Activated T-helper 9 cell treated with anti-CD3 and anti-CD28 coated beads, Interleukin-2, amount 50 U/mL, for 16 hours (primary cell): ENCODE data around the gene IFT122.

Experiments
- DNase-seq: peaks from one replicate; pipeline ENCODE4 v3.0.0-alpha.2; 2020; ENCODE audit warnings: low read depth

IFT122 gene

DNA sequence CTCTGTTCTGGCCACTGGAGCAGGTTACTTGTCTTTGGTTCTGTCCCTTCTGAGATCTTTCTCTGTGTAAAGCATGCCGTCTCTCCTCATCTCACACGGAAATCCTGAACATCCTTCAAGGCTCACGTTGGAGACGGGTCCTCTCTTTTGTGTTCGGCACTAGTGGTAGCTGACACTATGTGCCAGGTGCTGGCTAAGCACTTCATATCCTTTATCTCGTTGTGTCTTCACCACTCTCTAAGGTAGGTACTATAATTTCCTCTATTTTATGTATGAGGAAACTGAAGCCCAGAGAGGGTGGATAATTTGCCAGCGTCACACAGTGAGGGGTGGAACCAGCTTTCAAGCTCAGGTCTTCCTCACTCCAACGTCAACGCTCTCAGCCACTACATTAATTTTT lies 1.2 kb downstream of the IFT122 start:
- DNase-seq: no peak

DNA sequence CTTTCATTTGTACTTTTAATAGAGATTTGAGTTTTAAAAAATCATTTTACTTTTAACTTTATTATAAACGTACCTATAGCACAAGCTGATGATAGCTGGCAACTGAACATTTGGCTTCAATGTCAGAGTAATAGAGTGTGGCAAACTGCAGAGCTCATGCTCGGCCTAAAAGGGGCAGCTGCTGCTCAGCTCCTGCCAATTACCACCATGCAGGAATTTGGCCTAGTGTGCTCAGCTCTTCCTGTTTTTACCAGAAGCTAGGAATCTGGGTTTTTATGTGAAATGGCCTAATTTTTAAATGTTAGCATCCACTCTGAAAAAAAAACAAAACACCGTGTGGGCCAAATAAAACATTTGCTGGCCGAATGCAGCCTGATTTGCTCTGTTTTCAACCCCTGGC lies 1.8 kb downstream of the IFT122 start:
- no peak for DNase-seq

DNA sequence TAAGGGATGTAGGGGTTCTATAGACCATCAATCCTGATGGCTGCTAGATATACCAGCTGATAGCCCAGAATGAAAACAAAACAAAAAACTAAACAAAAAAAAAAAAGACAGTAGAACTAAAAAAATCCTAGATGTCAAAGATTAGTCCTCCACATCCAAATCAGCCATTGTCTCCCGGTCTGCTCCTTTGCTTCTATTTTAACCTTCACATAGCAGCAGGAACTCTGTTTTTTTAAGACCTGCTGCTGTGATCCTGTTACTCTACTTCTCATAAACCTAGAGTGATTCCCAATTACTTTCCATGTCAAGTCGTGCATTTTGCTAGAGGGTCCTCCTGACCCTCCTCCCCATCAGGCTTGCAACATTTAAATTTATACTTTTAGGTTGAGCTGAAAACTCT lies 2.5 kb downstream of the IFT122 start:
- no peak for DNase-seq

DNA sequence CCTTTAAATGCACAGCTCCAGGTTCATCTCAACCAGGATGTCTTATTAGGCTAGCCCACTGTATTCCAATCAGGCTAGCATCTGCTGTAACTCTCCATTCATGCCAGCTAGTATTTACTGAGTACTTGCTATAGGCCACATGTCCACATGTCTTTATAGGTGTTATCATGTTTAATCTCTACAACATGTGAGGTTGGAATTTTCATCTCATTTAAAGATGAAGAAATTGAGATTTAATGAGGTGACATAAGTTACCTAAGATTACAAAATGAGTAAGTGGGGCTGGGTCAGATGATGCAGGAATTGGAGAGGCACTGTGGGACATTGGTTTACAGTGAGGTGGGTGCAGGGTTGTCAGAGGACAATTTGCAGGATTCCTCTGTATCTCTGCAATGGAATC lies 2.9 kb downstream of the IFT122 start:
- no peak for DNase-seq

DNA sequence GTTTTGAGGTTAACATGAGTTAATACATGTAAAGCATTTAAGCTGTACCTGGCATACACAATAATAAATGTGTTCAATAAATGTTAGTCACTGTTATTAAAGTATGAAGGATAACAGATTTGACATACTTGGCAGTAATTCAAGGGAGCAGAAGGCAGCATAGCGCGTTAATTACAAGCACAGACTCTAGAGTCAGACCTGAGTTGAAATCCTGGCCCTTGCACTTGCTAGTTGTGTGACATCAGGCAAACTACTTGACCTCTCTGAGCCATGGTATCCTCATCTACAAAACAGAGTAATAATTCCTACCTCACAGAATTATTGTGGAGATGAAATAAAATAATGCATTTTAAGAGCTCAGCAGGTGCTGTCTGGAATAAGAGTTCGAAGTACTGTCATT lies 5.4 kb downstream of the IFT122 start:
- no peak for DNase-seq

DNA sequence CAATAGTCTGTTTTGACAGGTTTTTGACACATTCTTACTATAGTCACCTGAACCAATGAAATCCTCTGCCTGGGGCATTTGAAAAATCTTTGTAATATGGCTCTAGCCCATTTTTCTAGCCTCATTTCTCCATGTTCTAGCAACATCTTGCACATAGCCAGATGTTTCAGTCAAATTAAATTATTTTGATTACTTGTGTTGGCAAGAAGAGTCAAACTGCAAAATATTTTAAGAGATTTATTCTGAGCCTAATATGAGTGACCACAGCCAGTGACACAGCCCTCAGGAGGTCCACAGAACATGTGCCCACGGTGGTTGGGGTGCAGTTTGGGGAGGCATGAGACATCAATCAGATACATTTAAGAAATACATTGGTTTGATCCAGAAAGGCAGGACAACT lies 6.9 kb downstream of the IFT122 start:
- DNase-seq: no peak

DNA sequence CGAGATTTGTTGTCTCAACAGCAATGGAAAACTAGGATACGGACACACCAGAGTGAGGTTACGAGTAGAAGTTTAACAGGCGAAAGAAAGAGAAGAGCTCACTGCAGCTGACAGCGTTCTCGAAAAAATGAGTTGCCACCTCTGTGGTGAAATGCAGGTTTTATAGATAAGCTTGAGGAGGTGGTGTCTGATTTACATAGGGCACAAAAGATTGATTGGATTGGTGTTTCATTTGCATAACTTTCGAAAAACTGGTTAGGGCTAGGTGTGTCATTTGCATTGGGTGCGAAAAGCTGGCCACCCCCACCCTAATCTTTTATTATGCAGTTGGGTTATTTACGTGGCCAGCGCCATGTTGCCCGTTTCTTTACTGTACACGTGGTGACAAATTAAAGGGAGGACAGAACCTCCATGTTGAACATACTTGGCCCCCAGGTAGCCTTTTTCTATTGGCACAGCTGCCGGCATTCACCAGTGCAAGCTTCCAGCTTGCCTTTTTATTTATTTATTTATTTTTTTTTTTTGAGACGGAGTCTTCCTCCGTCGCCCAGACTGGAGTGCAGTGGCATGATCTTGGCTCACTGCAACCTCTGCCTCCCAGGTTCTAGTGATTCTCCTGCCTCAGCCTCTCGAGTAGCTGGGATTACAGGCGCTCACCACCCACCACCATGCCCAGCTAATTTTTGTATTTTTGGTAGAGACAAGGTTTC lies 8.3 kb downstream of the IFT122 start:
- DNase-seq: no peak

DNA sequence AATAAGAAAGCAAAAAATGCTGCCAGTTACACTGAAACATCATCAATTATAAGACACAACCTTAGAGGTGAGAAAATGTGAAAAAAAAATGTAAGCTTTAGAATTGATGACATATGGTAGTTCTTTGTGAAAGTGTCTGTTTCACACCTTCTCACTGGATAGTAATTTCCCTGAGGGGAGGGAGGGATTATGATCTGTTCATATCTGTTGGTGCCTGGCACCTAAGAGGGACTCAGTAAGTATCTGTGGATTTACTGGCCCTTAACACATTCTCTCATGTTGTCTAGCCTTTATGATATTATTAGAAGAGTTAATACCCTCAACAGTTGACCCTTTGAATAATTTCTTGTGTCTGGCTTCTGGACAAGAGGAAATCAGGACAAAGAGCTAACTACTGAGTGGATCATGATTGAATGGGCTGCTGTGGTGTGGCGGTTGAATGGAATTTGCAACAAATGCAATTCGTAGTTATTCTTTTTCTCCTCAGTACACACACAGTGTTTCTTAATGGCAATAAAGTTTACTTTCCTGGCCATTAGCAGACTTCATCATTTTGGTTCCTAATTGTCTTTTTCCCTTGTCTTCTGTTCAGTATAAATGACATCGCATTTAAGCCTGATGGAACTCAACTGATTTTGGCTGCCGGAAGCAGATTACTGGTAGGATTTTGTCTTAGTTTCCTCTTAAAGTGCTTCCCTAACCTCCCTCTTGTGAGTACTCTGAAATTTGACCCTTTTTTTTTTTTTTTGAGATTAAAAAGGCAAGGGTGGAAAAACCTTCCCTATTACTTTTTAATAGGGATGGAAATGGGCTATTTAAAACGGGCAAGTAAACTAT lies 9.5 kb downstream of the IFT122 start:
- DNase-seq: no peak

DNA sequence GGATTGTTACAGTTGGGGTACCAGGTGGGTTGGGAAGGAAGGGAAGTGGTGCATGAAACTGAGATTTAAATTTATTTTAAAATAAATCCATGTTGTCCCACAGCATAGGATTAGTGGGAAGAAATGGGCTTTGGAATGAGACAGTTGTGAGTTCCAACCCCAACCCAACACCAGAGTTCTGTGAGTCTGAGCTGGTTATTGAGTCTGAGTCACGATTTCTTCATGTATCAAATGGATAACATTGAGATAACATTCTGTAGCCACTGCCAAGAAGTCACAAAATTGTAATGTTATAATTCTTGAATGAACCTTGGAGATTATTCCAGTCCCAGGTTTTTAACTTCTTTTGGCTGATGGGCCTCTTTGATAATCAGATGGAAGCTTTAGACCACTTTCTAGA lies 13.7 kb downstream of the IFT122 start:
- no peak for DNase-seq

DNA sequence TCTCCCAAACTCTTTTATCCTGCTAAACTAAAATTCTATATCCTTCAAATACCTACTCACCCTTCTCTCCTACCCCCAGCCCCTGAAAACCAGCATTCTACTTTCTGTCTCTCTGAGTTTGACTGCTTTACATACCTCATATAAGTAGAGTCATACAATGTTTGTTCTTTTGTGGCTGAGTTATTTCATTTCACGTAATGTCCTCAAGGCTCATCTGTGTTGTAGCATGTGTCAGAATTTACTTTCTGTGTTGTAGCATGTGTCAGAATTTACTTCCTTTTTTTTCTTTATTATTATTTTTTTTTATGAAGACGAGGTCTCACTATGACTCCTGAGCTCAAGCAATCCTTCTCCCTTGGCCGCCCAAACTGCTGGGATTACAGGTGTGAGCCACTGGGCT lies 20.1 kb downstream of the IFT122 start:
- DNase-seq: no peak

DNA sequence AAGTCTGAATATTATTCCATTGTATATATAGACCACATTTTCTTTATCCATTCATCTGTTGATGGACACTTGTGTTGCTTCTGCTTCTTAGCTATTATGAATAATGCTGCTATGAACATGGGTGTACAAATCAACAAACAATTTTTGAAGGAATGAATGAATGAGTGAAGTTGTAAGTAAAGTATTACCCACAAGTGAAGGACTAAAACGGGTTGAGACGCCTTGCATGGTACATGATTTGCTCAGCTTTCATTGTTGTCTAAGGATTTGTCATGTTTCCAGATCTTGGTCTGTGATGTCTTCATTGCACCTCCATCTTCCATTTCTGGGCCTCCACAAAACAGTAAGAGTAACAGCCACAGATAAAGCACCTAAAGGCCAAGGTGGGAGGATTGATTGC lies 20.5 kb downstream of the IFT122 start:
- no peak for DNase-seq

DNA sequence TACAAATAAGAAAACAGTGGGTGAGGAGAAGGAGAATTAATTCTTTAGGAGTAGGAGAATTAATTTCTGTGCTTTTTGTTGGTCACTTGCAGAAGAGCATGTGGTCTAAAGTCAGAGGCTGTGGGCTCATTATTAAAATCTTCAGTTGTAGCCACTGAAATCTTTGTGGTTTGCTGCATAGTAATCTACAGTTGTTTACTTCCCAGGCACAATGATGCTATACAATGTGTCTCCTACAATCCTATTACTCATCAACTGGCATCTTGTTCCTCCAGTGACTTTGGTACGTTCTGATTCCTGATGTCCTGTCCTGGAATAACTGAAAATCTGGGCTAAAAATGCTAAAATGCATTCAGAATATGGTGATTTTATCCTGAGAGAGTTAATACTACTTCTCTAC lies 21.0 kb downstream of the IFT122 start:
- no peak for DNase-seq

DNA sequence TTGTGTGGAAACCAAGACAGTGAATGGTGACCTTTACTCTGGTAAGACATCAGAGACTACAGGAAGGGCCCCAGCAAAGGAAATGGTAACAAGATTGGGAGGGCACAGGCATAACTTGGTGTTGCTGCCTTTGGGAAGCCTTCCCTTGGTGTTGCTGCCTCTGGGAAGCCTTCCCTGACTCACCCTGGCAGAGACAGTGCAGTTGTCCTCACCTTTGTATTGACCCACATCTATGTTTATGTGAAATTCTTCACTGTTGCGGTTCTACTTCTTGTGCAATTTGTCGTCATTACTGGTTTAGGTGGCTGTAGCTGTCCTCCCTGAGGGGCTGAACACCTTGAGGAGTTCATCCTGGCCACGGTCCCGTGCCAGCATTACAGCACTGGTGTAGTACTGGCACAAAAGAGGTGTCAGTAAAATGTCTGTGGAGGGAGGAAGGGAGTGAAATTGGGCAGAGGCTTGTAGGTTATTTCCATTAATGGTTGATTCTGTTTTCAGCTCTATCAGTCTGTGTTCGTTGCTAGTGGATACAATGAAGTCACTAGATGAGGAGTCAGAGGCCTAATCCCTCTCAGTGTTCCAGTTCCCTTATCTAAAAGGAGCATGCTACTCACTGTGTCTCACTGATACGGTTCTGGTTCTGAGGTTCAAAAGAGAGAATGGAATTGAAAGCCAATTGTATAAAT lies 21.6 kb downstream of the IFT122 start:
- DNase-seq: no peak

DNA sequence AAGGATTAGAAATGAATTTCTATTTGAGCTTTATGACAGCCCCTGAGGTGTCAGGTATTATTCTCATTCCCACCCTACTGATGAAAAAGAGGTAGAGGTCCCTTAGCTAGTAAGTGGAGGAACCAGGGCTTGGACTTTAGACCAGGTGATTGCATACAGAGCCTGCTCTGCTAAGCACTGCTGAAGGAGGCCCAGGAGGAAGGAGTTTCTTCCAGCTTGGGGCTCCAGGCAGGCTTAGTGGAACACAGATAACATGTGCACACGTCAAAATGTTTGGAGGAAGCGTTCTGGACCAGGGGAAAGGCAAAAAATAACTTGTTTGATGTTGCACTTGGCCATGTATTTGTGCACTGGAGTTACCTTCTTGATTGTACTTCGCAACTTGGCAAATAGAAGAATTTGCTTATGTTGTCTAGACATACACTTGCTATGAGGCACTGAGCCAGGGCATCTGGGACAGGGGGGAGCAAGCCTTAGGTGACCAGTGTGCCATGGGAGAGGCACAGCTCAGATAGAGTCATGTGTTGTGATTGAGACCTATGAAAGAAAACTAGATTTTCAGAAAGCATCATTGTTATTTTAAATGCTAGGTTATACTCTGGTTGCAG lies 22.4 kb downstream of the IFT122 start:
- DNase-seq: no peak

DNA sequence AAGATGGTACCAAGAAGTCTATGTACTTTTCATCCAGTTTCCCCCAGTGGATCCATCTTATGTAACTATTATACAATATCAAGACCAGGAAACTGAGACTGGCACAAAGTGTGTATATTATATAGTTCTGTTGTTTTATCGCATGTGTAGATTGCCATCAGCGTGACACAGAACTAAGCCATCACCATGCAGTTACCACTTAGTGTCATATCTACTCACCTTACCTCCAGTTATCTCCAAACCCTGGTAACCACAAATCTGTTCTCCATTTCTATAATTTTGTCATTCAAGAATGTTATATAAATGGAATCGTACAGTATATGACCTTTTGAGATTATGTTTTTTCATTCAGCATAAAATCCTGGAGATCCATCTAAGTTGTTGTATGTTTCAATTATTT lies 23.1 kb downstream of the IFT122 start:
- no peak for DNase-seq

DNA sequence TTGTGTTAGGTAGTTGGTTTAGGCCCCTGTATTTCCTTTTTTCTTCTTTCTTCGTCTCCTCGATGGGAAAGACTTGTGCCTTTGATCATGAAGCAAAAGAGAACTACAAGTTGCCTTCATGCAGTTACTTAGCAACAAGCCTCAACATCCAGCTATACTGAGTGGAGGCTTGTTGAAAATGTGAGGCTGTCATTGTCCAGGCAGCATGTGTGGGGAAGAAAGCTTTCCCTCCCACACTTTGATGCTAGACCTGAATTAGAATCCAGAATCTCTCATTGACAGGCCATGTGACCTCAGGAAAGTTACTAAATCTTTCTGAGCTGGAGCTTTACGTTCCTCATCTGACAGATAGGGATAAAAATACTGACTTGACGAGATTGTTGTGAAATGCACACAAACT lies 23.7 kb downstream of the IFT122 start:
- DNase-seq: no peak

DNA sequence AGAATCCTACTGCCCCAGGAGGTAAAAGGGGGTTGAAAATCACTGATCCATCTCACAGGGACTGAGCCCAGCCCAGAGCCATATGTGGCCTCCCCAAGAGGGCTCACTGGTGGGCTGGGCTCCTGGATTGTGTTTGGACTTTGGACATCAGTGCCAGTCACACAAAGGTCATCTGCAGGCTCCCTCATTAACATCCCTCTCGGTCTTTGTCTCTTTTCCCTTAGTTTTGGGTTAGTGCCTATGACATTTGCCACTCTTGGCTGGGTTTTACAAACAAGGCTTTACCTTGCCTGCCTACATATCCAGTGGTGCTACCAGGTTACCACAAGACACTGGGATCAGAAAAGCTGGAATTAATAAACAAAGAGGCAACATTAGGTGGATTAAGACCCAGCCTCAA lies 27.9 kb downstream of the IFT122 start:
- no peak for DNase-seq

DNA sequence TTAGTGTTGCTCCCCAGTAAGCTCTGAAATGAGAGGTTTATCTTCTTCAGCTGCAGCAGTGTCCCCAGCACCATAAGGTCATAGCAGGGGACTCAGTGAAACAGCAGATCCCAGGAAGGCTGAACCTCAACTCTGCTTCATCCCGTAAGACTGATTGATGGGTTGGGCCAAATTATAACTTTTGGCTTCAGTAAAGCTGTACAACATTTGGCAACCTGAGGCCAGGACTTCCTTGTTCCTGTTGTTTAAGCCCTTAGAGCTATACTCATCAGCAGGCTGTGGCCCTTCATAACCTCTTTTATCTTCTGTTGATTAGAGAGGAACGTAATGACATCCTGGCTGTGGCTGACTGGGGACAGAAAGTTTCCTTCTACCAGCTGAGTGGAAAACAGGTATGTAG lies 29.0 kb downstream of the IFT122 start:
- DNase-seq: no peak

DNA sequence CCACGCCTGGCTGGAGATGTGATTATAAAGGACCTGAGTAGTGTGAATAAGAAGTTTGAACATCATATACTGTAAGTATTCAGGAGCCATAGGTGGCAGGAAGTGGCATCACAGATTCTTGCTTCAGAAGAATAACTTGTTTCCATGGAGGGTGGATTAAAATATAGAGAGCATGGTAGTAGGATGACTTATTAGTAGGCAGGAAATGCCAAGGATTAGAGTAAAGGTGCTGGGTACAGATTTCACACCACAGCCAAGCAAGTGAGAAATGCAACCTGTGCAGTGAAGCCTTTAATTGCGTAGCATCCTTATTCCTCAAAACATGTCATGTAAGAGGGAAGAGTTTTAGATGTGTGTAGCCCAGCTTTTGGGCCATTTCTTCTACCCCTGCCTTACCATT lies 30.8 kb downstream of the IFT122 start:
- no peak for DNase-seq

DNA sequence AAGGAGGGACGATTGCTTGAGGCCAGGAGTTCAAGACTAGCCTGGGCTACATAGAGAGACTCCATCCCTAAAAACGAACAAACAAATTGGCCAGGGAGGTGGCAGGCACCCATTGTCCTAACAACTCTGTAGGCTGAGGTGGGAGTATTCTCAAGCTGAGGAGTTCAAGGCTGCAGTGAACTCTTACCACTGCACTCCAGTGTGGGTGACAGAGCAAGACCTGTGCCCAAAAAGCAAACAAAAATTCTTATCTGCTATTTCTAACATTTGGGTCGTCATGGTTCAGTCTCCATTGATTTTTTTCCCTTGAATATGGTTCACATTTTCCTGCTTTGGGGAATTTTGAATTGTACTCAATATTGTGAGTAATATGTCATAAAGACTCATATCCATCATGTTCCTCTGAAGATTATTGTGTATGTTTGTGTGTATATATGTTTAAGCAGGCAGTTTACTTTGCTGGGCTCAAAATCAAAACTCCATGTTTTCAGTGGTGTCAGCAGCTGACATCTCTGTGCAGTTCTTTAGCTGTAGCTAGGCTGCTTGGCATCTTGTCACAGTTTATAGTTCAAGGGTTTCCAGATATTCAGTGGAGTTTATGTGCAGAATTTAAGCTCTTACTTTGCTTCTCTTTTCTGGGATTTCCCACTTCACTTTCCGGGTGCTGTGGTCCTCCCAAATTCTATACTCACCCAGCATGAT lies 33.2 kb downstream of the IFT122 start:
- no peak for DNase-seq

DNA sequence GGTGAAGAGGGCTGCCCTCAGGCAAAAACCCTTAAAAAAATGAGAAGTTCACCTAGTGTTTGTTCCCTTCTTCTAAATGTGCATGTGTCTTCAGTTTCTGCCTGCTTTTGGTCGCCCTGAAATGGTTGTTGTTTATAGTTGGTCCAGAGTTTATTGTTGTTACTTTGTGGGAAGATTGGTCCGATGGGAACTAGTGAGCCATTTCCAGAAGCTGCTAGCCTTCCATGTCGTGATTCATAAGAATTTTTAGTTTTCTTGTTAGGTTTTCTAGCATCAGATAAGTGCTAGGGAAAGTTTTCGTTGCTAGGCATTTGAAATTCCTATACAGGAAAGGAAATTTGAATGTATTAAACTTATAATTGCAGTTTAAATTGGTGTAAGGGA lies 33.7 kb downstream of the IFT122 start:
- no peak for DNase-seq
